Breast epithelium (tissue), 3 donors: ENCODE measurements around the gene C1QTNF3.

ENCODE experiments used
- POLR2A ChIP-seq: fragments of 450-650 bp; IDR thresholded peaks from one replicate; pipeline ENCODE4 v1.6.1; 2016; ENCODE audit warnings: antibody characterized with exemption, mild to moderate bottlenecking, moderate library complexity
- TF ChIP-seq, protein P1 (sequence below), 3 donors: fragments of 450-650 bp; IDR thresholded peaks; one replicate each; pipeline ENCODE4 v1.5.1; 2016 to 2017; ENCODE audit warnings: antibody characterized with exemption in 3 of 3, mild to moderate bottlenecking in 3 of 3, moderate library complexity in 3 of 3

DNA sequence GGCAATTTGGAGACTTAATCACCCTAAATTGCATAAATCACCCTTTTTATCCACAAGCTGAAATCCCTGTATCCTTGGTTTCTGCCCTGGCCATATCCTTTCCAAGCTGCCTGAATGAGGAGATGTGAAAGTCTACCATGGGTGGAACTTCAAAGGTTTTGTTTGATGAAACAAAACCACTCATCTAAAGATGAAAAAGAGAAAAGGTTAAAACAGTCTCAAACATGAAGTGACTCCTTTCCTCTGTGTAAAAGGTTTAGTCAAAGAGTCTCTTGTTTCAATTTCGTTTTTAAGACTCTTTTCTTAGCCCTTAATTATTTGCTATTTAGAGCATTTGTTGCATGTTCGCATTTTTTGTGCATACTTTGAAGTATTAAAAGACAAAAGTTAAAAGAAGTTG lies 69.7 kb downstream of the C1QTNF3 start:
- TF ChIP-seq, protein P1, sequence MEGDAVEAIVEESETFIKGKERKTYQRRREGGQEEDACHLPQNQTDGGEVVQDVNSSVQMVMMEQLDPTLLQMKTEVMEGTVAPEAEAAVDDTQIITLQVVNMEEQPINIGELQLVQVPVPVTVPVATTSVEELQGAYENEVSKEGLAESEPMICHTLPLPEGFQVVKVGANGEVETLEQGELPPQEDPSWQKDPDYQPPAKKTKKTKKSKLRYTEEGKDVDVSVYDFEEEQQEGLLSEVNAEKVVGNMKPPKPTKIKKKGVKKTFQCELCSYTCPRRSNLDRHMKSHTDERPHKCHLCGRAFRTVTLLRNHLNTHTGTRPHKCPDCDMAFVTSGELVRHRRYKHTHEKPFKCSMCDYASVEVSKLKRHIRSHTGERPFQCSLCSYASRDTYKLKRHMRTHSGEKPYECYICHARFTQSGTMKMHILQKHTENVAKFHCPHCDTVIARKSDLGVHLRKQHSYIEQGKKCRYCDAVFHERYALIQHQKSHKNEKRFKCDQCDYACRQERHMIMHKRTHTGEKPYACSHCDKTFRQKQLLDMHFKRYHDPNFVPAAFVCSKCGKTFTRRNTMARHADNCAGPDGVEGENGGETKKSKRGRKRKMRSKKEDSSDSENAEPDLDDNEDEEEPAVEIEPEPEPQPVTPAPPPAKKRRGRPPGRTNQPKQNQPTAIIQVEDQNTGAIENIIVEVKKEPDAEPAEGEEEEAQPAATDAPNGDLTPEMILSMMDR (IDR thresholded peaks at IDR 0.05), result no peak
- no peak for TF ChIP-seq POLR2A
